HepG2 (cell line): Measurements from ENCODE around the gene SNX4. TPM values are rescaled to one million over a fixed set of nuclear protein-coding genes. Genes with fewer than 3 reads are reported as not detected.

ENCODE experiments used
- ATF7-NPFF ChIP-seq: sonication (generic); formaldehyde crosslinking; IDR thresholded peaks from 2 replicates; pipeline ENCODE4 v1.8.1; 2023; ENCODE audit warnings: mild to moderate bottlenecking, low read depth, missing genetic modification reagents, moderate library complexity
- CC2D1A ChIP-seq: sonication (generic); formaldehyde crosslinking; IDR thresholded peaks from 2 replicates; pipeline ENCODE4 v1.8.1; 2023; ENCODE audit warnings: mild to moderate bottlenecking, missing genetic modification reagents
- GABPB1 ChIP-seq: IDR thresholded peaks from 2 replicates; pipeline ENCODE4 v1.6.1; 2016; ENCODE audit warnings: mild to moderate bottlenecking, missing genetic modification reagents, moderate library complexity, missing compliant biosample characterization
- GTF2F1 ChIP-seq: fragments of 150-350 bp; IDR thresholded peaks from 2 replicates; pipeline ENCODE4 v1.6.1; 2014; ENCODE audit warnings: low read length
- KLF13 ChIP-seq: sonication (generic); formaldehyde crosslinking; IDR thresholded peaks from 2 replicates; pipeline ENCODE4 v1.4.0; 2020; ENCODE audit warnings: mild to moderate bottlenecking, missing genetic modification reagents
- MAFG ChIP-seq: sonication (generic); formaldehyde crosslinking; IDR thresholded peaks from 2 replicates; pipeline ENCODE4 v1.5.1; 2020; ENCODE audit warnings: mild to moderate bottlenecking, missing genetic modification reagents
- NFKBIZ ChIP-seq: IDR thresholded peaks from 2 replicates; pipeline ENCODE4 v1.6.1; 2018; ENCODE audit warnings: missing genetic modification reagents, missing compliant biosample characterization
- POGZ ChIP-seq: sonication (generic); formaldehyde crosslinking; IDR thresholded peaks from 2 replicates; pipeline ENCODE4 v1.4.0; 2020; ENCODE audit warnings: mild to moderate bottlenecking, missing genetic modification reagents
- POLR2AphosphoS5 ChIP-seq: IDR thresholded peaks from 2 replicates; pipeline ENCODE4 v1.6.1; 2012; ENCODE audit warnings: low read depth, low read length
- YY1 ChIP-seq: IDR thresholded peaks from 2 replicates; pipeline ENCODE4 v1.6.1; 2011; ENCODE audit warnings: low read length, low read depth, moderate library complexity, mild to moderate bottlenecking; ENCODE audit not compliant: insufficient read depth, insufficient replicate concordance
- ZNF30 ChIP-seq: sonication (generic); formaldehyde crosslinking; IDR thresholded peaks from 2 replicates; pipeline ENCODE4 v1.5.0; 2020; ENCODE audit warnings: mild to moderate bottlenecking, missing genetic modification reagents
- ZNF343 ChIP-seq: sonication (generic); formaldehyde crosslinking; IDR thresholded peaks from 2 replicates; pipeline ENCODE4 v1.4.0; 2020; ENCODE audit warnings: mild to moderate bottlenecking, missing genetic modification reagents
- ZNF354B ChIP-seq: sonication (generic); formaldehyde crosslinking; IDR thresholded peaks from 2 replicates; pipeline ENCODE4 v1.8.0; 2022; ENCODE audit warnings: mild to moderate bottlenecking, missing genetic modification reagents
- ZNF367 ChIP-seq: sonication (generic); formaldehyde crosslinking; IDR thresholded peaks from 2 replicates; pipeline ENCODE4 v1.4.0; 2020; ENCODE audit warnings: missing genetic modification reagents, borderline replicate concordance
- ZNF451 ChIP-seq: sonication (generic); formaldehyde crosslinking; IDR thresholded peaks from 2 replicates; pipeline ENCODE4 v1.5.0; 2020; ENCODE audit warnings: mild to moderate bottlenecking, missing genetic modification reagents
- ZNF496 ChIP-seq: sonication (generic); formaldehyde crosslinking; IDR thresholded peaks from 2 replicates; pipeline ENCODE4 v1.8.1; 2023; ENCODE audit warnings: mild to moderate bottlenecking, moderate library complexity, missing genetic modification reagents; ENCODE audit not compliant: insufficient replicate concordance
- polyA plus RNA-seq, 8 experiments: library from polyadenylated mRNA; depleted of rRNA in 3 of 8; stranded (reverse) in 7 of 8; unstranded in 1 of 8; fragments of >200 nt; fragmentation: Illumina TruSeq in 4 of 8; extraction: Trizol in 4 of 8; gene quantifications; 2 replicates each; pipeline versions ENCODE4 v1.2.1 to v1.2.3, GENCODE V29; 2011 to 2016; ENCODE audit warnings: low read depth in 4 of 8, missing spikeins in 1 of 8, mixed read lengths in 1 of 8; ENCODE audit not compliant: insufficient read depth in 1 of 8
- total RNA-seq, 5 experiments: library from RNA; depleted of rRNA; stranded (reverse); fragments of >200 nt; fragmentation: Illumina TruSeq; extraction: Trizol; gene quantifications; 2 replicates each; pipeline ENCODE4 v1.2.3, GENCODE V29; 2016; ENCODE audit warnings: low read depth in 1 of 5
- TF ChIP-seq, protein P1 (sequence below): sonication (generic); formaldehyde crosslinking; conservative IDR thresholded peaks from 2 replicates; pipeline ENCODE4 v1.8.0; 2022; ENCODE audit warnings: low read depth, missing genetic modification reagents
- TF ChIP-seq, protein P2 (sequence below): IDR thresholded peaks from 2 replicates; pipeline ENCODE4 v1.6.1; 2012; ENCODE audit warnings: low read depth, low read length, improper control_type of control experiment
- TF ChIP-seq, protein P3 (sequence below): sonication (generic); formaldehyde crosslinking; IDR thresholded peaks from 2 replicates; pipeline ENCODE4 v1.4.0; 2020; ENCODE audit warnings: missing genetic modification reagents

The SNX4 gene
- total and polyA plus RNA-seq, 2 of the 13 experiments (the other 11 are each of a cell fraction or from before 2014, with no cell fraction given) = 18.1 to 73.6 TPM

DNA sequence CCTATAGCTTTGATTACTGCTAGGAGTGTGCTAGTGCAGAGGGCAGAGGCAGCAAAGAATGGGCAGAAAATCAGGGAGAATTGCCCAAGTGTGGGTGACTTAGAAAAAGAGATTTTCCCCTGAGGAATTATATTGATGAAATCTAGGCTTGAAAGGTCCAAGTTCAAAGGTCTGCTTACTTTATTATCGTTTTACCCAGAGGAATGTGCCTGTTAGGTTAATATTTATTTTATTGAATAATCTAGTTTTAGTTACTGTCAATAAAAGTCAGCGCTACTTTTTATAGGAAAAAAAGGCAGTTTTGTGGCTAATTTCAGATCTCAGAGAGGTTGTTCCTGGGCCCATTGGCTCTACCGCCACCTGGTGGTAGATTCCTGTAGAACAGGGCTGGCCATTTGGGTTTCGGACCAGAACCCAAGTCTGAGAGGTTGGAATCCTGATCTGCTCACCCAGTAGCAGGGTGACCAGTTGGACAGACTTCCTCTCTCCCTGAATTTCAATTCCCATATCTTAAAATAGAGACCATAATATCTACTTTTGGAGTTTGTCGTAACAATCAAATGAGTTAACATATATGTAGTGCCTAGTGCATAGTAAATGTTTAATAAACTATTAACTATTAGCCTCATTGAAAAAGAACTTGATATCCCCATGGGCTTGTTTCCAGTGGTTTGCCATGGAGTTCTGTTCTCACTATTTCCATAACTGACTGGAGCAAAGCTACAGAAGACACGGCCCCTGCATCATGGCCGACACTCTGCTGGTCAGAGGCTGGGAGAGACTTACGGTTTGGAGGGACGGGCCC lies 82.2 kb downstream of the SNX4 start (continued):
- no peak for TF ChIP-seq POLR2AphosphoS5
- TF ChIP-seq, protein P1, sequence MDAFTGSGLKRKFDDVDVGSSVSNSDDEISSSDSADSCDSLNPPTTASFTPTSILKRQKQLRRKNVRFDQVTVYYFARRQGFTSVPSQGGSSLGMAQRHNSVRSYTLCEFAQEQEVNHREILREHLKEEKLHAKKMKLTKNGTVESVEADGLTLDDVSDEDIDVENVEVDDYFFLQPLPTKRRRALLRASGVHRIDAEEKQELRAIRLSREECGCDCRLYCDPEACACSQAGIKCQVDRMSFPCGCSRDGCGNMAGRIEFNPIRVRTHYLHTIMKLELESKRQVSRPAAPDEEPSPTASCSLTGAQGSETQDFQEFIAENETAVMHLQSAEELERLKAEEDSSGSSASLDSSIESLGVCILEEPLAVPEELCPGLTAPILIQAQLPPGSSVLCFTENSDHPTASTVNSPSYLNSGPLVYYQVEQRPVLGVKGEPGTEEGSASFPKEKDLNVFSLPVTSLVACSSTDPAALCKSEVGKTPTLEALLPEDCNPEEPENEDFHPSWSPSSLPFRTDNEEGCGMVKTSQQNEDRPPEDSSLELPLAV (CRISPR knock-in tag) = no peak
- TF ChIP-seq GTF2F1 = no peak
- no peak for TF ChIP-seq POGZ
- TF ChIP-seq ATF7-NPFF (CRISPR knock-in tag) = no peak
- no peak for TF ChIP-seq ZNF30
- peak; percentile 46 for TF ChIP-seq YY1
- TF ChIP-seq KLF13 = no peak
- no peak for TF ChIP-seq ZNF496 (CRISPR knock-in tag)
- TF ChIP-seq ZNF354B (CRISPR knock-in tag) = no peak
- TF ChIP-seq ZNF367 (CRISPR knock-in tag) = no peak
- no peak for TF ChIP-seq NFKBIZ (CRISPR knock-in tag)
- no peak for TF ChIP-seq GABPB1 (CRISPR knock-in tag)
- no peak for TF ChIP-seq CC2D1A (CRISPR knock-in tag)
- TF ChIP-seq ZNF343 (CRISPR knock-in tag) = no peak
- TF ChIP-seq ZNF451 = no peak
- TF ChIP-seq, protein P2, sequence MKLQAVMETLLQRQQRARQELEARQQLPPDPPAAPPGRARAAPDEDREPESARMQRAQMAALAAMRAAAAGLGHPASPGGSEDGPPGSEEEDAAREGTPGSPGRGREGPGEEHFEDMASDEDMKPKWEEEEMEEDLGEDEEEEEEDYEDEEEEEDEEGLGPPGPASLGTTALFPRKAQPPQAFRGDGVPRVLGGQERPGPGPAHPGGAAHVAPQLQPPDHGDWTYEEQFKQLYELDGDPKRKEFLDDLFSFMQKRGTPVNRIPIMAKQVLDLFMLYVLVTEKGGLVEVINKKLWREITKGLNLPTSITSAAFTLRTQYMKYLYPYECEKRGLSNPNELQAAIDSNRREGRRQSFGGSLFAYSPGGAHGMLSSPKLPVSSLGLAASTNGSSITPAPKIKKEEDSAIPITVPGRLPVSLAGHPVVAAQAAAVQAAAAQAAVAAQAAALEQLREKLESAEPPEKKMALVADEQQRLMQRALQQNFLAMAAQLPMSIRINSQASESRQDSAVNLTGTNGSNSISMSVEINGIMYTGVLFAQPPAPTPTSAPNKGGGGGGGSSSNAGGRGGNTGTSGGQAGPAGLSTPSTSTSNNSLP = peak; percentile 66; the same call in 1 of the 2 replicates
- no peak for TF ChIP-seq MAFG
- TF ChIP-seq, protein P3, sequence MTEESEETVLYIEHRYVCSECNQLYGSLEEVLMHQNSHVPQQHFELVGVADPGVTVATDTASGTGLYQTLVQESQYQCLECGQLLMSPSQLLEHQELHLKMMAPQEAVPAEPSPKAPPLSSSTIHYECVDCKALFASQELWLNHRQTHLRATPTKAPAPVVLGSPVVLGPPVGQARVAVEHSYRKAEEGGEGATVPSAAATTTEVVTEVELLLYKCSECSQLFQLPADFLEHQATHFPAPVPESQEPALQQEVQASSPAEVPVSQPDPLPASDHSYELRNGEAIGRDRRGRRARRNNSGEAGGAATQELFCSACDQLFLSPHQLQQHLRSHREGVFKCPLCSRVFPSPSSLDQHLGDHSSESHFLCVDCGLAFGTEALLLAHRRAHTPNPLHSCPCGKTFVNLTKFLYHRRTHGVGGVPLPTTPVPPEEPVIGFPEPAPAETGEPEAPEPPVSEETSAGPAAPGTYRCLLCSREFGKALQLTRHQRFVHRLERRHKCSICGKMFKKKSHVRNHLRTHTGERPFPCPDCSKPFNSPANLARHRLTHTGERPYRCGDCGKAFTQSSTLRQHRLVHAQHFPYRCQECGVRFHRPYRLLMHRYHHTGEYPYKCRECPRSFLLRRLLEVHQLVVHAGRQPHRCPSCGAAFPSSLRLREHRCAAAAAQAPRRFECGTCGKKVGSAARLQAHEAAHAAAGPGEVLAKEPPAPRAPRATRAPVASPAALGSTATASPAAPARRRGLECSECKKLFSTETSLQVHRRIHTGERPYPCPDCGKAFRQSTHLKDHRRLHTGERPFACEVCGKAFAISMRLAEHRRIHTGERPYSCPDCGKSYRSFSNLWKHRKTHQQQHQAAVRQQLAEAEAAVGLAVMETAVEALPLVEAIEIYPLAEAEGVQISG (CRISPR knock-in tag) = peak; percentile 35; the same call in 1 of the 2 replicates
